H1 (cell line): ENCODE results near the gene ZNF592. TPM values are rescaled to one million over a fixed set of nuclear protein-coding genes. Genes with fewer than 3 reads are reported as not detected.

Experiments used
- BCL11A ChIP-seq, 2 experiments: IDR thresholded peaks; one replicate each; pipeline ENCODE4 v1.6.1; 2011; ENCODE audit warnings: low read depth in 2 of 2, low read length in 2 of 2, mild to moderate bottlenecking in 2 of 2
- EGR1 ChIP-seq: IDR thresholded peaks from 2 replicates; pipeline ENCODE4 v1.6.1; 2011; ENCODE audit warnings: low read depth, low read length, borderline replicate concordance
- MAX ChIP-seq: IDR thresholded peaks from 2 replicates; pipeline ENCODE4 v1.6.1; 2012; ENCODE audit warnings: inconsistent platforms
- RXRA ChIP-seq: IDR thresholded peaks from 2 replicates; pipeline ENCODE4 v1.6.1; 2011; ENCODE audit warnings: low read depth, mild to moderate bottlenecking, low read length, moderate library complexity; ENCODE audit not compliant: insufficient read depth
- SIX5 ChIP-seq: IDR thresholded peaks from 2 replicates; pipeline ENCODE4 v1.6.1; 2011; ENCODE audit warnings: mild to moderate bottlenecking, low read depth, low read length
- polyA plus RNA-seq, 7 experiments: library from polyadenylated mRNA; depleted of rRNA in 3 of 7; stranded (reverse) in 5 of 7; unstranded in 2 of 7; fragments of >200 nt in 5 of 7; fragments of 200-250 nt in 2 of 7; gene quantifications; 1 replicate in 5 of 7; 2 replicates in 1 of 7; 4 replicates in 1 of 7; pipeline versions ENCODE4 v1.2.1 to v1.2.3, GENCODE V29; 2011 to 2013; ENCODE audit warnings: missing spikeins in 2 of 7, mixed read lengths in 2 of 7
- total RNA-seq: library from RNA; stranded (reverse); fragmentation: NEBNext Ultra II Directional; extraction: Animal tissue kit (Norgen Biotek cat#: 25700); gene quantifications from 2 replicates; pipeline ENCODE4 v1.2.1, GENCODE V29; 2021

Gene ZNF592
- total and polyA plus RNA-seq, 2 of the 8 experiments (the other 6 are each of a cell fraction or from before 2014, with no cell fraction given) = 14.2 to 33.0 TPM

- no peak for TF ChIP-seq BCL11A (IDR thresholded peaks at IDR 0.05; ENCODE audit: low read depth in 2 of 2, low read length in 2 of 2)
- TF ChIP-seq SIX5 = no peak
- TF ChIP-seq EGR1 = no peak
- TF ChIP-seq RXRA = no peak
- no peak for TF ChIP-seq MAX
Measured at GRCh38 chr15:84804005-84804900, 55.9 kb downstream of the ZNF592 start (continued).
